Activated T-cell treated with anti-CD3 and anti-CD28 coated beads, Interleukin-2, amount 50 U/mL, for 24 hours (primary cell): ENCODE measurements around the gene PAK4.
A peak's percentile ranks its signal among the peaks of the same experiment; 100 is the strongest.

Source experiments
- DNase-seq: peaks from one replicate; pipeline ENCODE4 v3.0.0-alpha.2; 2020
- H3K27ac Mint-ChIP-seq: 2 replicates; pipeline ENCODE4 v1.8.0; 2020; ENCODE audit warnings: mild to moderate bottlenecking, mixed read lengths
- H3K27me3 Mint-ChIP-seq: 2 replicates; pipeline ENCODE4 v1.8.0; 2020; ENCODE audit warnings: mixed read lengths
- H3K36me3 Mint-ChIP-seq: 2 replicates; pipeline ENCODE4 v1.8.0; 2020; ENCODE audit warnings: low read depth, mixed read lengths
- H3K4me1 Mint-ChIP-seq: 2 replicates; pipeline ENCODE4 v1.8.0; 2020; ENCODE audit warnings: low read depth, mixed read lengths
- H3K4me3 Mint-ChIP-seq: 2 replicates; pipeline ENCODE4 v1.8.0; 2020; ENCODE audit warnings: mild to moderate bottlenecking, moderate library complexity, mixed read lengths
- H3K9me3 Mint-ChIP-seq: 2 replicates; pipeline ENCODE4 v1.8.0; 2020; ENCODE audit warnings: mixed read lengths

The PAK4 gene

GRCh38 chr19:39144290-39145071, 18.9 kb downstream of the PAK4 start:
- DNase-seq = no peak
- no peak overlapping the region for H3K4me3 Mint-ChIP-seq
- no peaks in the 10 kb centered on the region for H3K27me3 Mint-ChIP-seq
- peaks cover 17% of the 10 kb centered on the region for H3K4me1 Mint-ChIP-seq
- H3K9me3 Mint-ChIP-seq = no peaks in the 10 kb centered on the region
- H3K27ac Mint-ChIP-seq = peak overlapping the region; percentile 5
- peaks cover 5% of the 10 kb centered on the region for H3K36me3 Mint-ChIP-seq

- Mint-ChIP-seq H3K27me3 (no peaks in the 10 kb centered on the region), H3K9me3 (no peaks in the 10 kb centered on the region), H3K4me3 (no peak overlapping the region), H3K36me3 (peaks cover 5% of the 10 kb centered on the region), H3K4me1 (peaks cover 15% of the 10 kb centered on the region), H3K27ac (peak overlapping the region; percentile 5)
- no peak for DNase-seq
Measured at GRCh38 chr19:39145180-39145953, 19.8 kb downstream of the PAK4 start.

GRCh38 chr19:39146091-39146490, 20.5 kb downstream of the PAK4 start:
- no peak for DNase-seq
- Mint-ChIP-seq H3K27ac (no peak overlapping the region), H3K36me3 (peaks cover 5% of the 10 kb centered on the region), H3K27me3 (no peaks in the 10 kb centered on the region), H3K4me3 (no peak overlapping the region), H3K9me3 (no peaks in the 10 kb centered on the region), H3K4me1 (peaks cover 20% of the 10 kb centered on the region)

GRCh38 chr19:39146686-39147450, 21.3 kb downstream of the PAK4 start:
- no peaks in the 10 kb centered on the region for H3K27me3 Mint-ChIP-seq
- H3K4me1 Mint-ChIP-seq = peaks cover 21% of the 10 kb centered on the region
- no peaks in the 10 kb centered on the region for H3K9me3 Mint-ChIP-seq
- peaks cover 5% of the 10 kb centered on the region for H3K36me3 Mint-ChIP-seq
- no peak overlapping the region for H3K4me3 Mint-ChIP-seq
- no peak overlapping the region for H3K27ac Mint-ChIP-seq
- DNase-seq = no peak

GRCh38 chr19:39147480-39147879, 21.9 kb downstream of the PAK4 start:
- no peak overlapping the region for H3K4me3 Mint-ChIP-seq
- H3K9me3 Mint-ChIP-seq = no peaks in the 10 kb centered on the region
- no peaks in the 10 kb centered on the region for H3K27me3 Mint-ChIP-seq
- DNase-seq = no peak
- H3K36me3 Mint-ChIP-seq = peaks cover 5% of the 10 kb centered on the region
- H3K4me1 Mint-ChIP-seq = peaks cover 25% of the 10 kb centered on the region
- H3K27ac Mint-ChIP-seq = no peak overlapping the region

- H3K4me3 Mint-ChIP-seq = no peak overlapping the region
Measured at GRCh38 chr19:39148939-39149529, 23.4 kb downstream of the PAK4 start.

GRCh38 chr19:39150235-39150634, 24.6 kb downstream of the PAK4 start:
- Mint-ChIP-seq H3K36me3 (peaks cover 7% of the 10 kb centered on the region), H3K27ac (no peak overlapping the region), H3K4me1 (peaks cover 20% of the 10 kb centered on the region), H3K4me3 (no peak overlapping the region), H3K9me3 (no peaks in the 10 kb centered on the region), H3K27me3 (no peaks in the 10 kb centered on the region)
- DNase-seq = no peak

More at GRCh38 chr19:39148939-39149529, 23.4 kb downstream of the PAK4 start:
- Mint-ChIP-seq H3K9me3 (no peaks in the 10 kb centered on the region), H3K27me3 (no peaks in the 10 kb centered on the region), H3K27ac (no peak overlapping the region), H3K4me1 (peaks cover 25% of the 10 kb centered on the region), H3K36me3 (peaks cover 7% of the 10 kb centered on the region)
- no peak for DNase-seq

GRCh38 chr19:39150807-39151600, 25.4 kb downstream of the PAK4 start:
- H3K4me3 Mint-ChIP-seq = no peak overlapping the region
- H3K27me3 Mint-ChIP-seq = no peaks in the 10 kb centered on the region
- no peaks in the 10 kb centered on the region for H3K9me3 Mint-ChIP-seq
- peaks cover 21% of the 10 kb centered on the region for H3K4me1 Mint-ChIP-seq
- DNase-seq = no peak
- H3K36me3 Mint-ChIP-seq = peaks cover 7% of the 10 kb centered on the region
- no peak overlapping the region for H3K27ac Mint-ChIP-seq

- no peak for DNase-seq
- Mint-ChIP-seq H3K4me1 (peaks cover 23% of the 10 kb centered on the region), H3K27ac (no peak overlapping the region), H3K36me3 (peaks cover 7% of the 10 kb centered on the region), H3K4me3 (no peak overlapping the region), H3K9me3 (no peaks in the 10 kb centered on the region), H3K27me3 (no peaks in the 10 kb centered on the region)
Measured at GRCh38 chr19:39152066-39152465, 26.5 kb downstream of the PAK4 start.

- peaks cover 25% of the 10 kb centered on the region for H3K4me1 Mint-ChIP-seq
- no peak overlapping the region for H3K27ac Mint-ChIP-seq
- H3K4me3 Mint-ChIP-seq = no peak overlapping the region
- H3K9me3 Mint-ChIP-seq = no peaks in the 10 kb centered on the region
- DNase-seq = no peak
- H3K36me3 Mint-ChIP-seq = peaks cover 2% of the 10 kb centered on the region
- H3K27me3 Mint-ChIP-seq = no peaks in the 10 kb centered on the region
Measured at GRCh38 chr19:39154100-39154628, 28.6 kb downstream of the PAK4 start.

- no peaks in the 10 kb centered on the region for H3K27me3 Mint-ChIP-seq
- H3K4me1 Mint-ChIP-seq = peaks cover 25% of the 10 kb centered on the region
- H3K4me3 Mint-ChIP-seq = no peak overlapping the region
- no peaks in the 10 kb centered on the region for H3K9me3 Mint-ChIP-seq
- no peak overlapping the region for H3K27ac Mint-ChIP-seq
- peaks cover 2% of the 10 kb centered on the region for H3K36me3 Mint-ChIP-seq
- no peak for DNase-seq
Measured at GRCh38 chr19:39154629-39155100, 29.1 kb downstream of the PAK4 start.

GRCh38 chr19:39155114-39155700, 29.6 kb downstream of the PAK4 start:
- Mint-ChIP-seq H3K27me3 (no peaks in the 10 kb centered on the region), H3K36me3 (peaks cover 2% of the 10 kb centered on the region), H3K27ac (no peak overlapping the region), H3K9me3 (no peaks in the 10 kb centered on the region), H3K4me3 (no peak overlapping the region), H3K4me1 (peaks cover 25% of the 10 kb centered on the region)
- no peak for DNase-seq

- Mint-ChIP-seq H3K27me3 (no peaks in the 10 kb centered on the region), H3K36me3 (peaks cover 2% of the 10 kb centered on the region), H3K27ac (no peak overlapping the region), H3K9me3 (no peaks in the 10 kb centered on the region), H3K4me3 (no peak overlapping the region), H3K4me1 (peaks cover 24% of the 10 kb centered on the region)
- no peak for DNase-seq
Measured at GRCh38 chr19:39155741-39156140, 30.2 kb downstream of the PAK4 start.
